Upper lobe of left lung (tissue), 6 donors: ENCODE data around the gene PDXK. TPM values are rescaled to one million over a fixed set of nuclear protein-coding genes. Genes with fewer than 3 reads are reported as not detected.

Source experiments
- ATAC-seq, 2 donors: fragments of 200-7000 bp; cut with Tn5 transposase; one replicate each; pipeline ENCODE4 v1.9.1; 2022; ENCODE audit warnings: mild to moderate bottlenecking in 2 of 2, moderate library complexity in 2 of 2; ENCODE audit not compliant: low FRiP score in 2 of 2
- DNase-seq, 2 donors: peaks; one replicate each; pipeline ENCODE4 v3.0.0-alpha.2; 2019 to 2020
- H3K27ac ChIP-seq, 4 donors: fragments of 200-600 bp; sonication (generic); one replicate each; pipeline ENCODE4 v1.5.1; 2016 to 2019
- H3K27me3 ChIP-seq, 4 donors: fragments of 200-600 bp; sonication (generic); one replicate each; pipeline ENCODE4 v1.5.1; 2017 to 2019
- H3K36me3 ChIP-seq, 4 donors: fragments of 200-600 bp; sonication (generic); one replicate each; pipeline ENCODE4 v1.5.1; 2016 to 2019
- H3K4me1 ChIP-seq, 4 donors: fragments of 200-600 bp; sonication (generic); one replicate each; pipeline ENCODE4 v1.5.1; 2018 to 2019
- H3K4me3 ChIP-seq, 4 donors: fragments of 200-600 bp; sonication (generic); one replicate each; pipeline ENCODE4 v1.5.1; 2017 to 2019; ENCODE audit warnings: mild to moderate bottlenecking in 2 of 4, moderate library complexity in 1 of 4
- H3K9me3 ChIP-seq, 4 donors: fragments of 200-600 bp; sonication (generic); one replicate each; pipeline ENCODE4 v1.5.1; 2018 to 2019
- EP300 ChIP-seq, 4 donors: sonication (generic); formaldehyde crosslinking; IDR thresholded peaks; one replicate each; pipeline ENCODE4 v1.5.1; 2017; ENCODE audit warnings: antibody characterized with exemption in 4 of 4, control low read depth in 2 of 4
- POLR2A ChIP-seq, 4 donors: fragments of 450-650 bp; IDR thresholded peaks; one replicate each; pipeline ENCODE4 v1.5.1; 2016 to 2017; ENCODE audit warnings: antibody characterized with exemption in 4 of 4, mild to moderate bottlenecking in 2 of 4
- POLR2AphosphoS5 ChIP-seq, 2 donors: sonication (generic); formaldehyde crosslinking; IDR thresholded peaks; one replicate each; pipeline ENCODE4 v1.5.1; 2017; ENCODE audit warnings: antibody characterized with exemption in 2 of 2
- WGBS, 2 donors: methylation state at CpG; one replicate each; pipeline ENCODE4 v1.1.5; 2017 to 2018; 5-methylcytosine and 5-hydroxymethylcytosine counted together
- total RNA-seq, 6 donors: library from RNA; depleted of rRNA in 4 of 6; stranded (reverse); fragments of >200 nt in 4 of 6; gene quantifications; one replicate each; pipeline versions ENCODE4 v1.1.0 to v1.2.1, GENCODE V29; 2016 to 2021
- TF ChIP-seq, protein P1 (sequence below), 6 experiments: fragments of 450-650 bp in 4 of 6; fragments of 200-600 bp in 2 of 6; sonication (generic) in 2 of 6; IDR thresholded peaks; one replicate each; pipeline ENCODE4 v1.5.1; 2016 to 2019; ENCODE audit warnings: antibody characterized with exemption in 6 of 6
- donor health status: DM: no; HTN: no; CAD: no; lungs with moderate emphysema.
- donor health status: DM: no; HTN: yes; CAD: no; lungs with severe emphysema.

The PDXK gene
- total RNA-seq, 6 donors from 2014 or later, result 105 to 301 (median 207) TPM

- WGBS, 2 donors, result 95 to 96% methylated on average over 37 to 42 of the region's 42 CpGs
- Histone ChIP-seq H3K27me3 (no peaks in the 10 kb centered on the region), H3K4me3 (no peak overlapping the region), H3K27ac (no peak overlapping the region), H3K4me1 (peaks cover 0 to 5% (median 0%) of the 10 kb centered on the region in 4 donors), H3K9me3 (no peaks in the 10 kb centered on the region), H3K36me3 (peaks cover 11 to 82% (median 75%) of the 10 kb centered on the region in 4 donors)
- ATAC-seq (no peak), DNase-seq (peak in 1 of 2 donors; percentile 63)
- TF ChIP-seq POLR2A (IDR thresholded peaks at IDR 0.05) (no peak), POLR2AphosphoS5 (IDR thresholded peaks at IDR 0.05) (no peak), EP300 (IDR thresholded peaks at IDR 0.05) (no peak)
- TF ChIP-seq, protein P1, sequence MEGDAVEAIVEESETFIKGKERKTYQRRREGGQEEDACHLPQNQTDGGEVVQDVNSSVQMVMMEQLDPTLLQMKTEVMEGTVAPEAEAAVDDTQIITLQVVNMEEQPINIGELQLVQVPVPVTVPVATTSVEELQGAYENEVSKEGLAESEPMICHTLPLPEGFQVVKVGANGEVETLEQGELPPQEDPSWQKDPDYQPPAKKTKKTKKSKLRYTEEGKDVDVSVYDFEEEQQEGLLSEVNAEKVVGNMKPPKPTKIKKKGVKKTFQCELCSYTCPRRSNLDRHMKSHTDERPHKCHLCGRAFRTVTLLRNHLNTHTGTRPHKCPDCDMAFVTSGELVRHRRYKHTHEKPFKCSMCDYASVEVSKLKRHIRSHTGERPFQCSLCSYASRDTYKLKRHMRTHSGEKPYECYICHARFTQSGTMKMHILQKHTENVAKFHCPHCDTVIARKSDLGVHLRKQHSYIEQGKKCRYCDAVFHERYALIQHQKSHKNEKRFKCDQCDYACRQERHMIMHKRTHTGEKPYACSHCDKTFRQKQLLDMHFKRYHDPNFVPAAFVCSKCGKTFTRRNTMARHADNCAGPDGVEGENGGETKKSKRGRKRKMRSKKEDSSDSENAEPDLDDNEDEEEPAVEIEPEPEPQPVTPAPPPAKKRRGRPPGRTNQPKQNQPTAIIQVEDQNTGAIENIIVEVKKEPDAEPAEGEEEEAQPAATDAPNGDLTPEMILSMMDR (IDR thresholded peaks at IDR 0.05), result no peak
Measured at GRCh38 chr21:43801006-43801783, 82.3 kb downstream of the PDXK start.

- ATAC-seq (no peak), DNase-seq (peak in 1 of 2 donors; percentile 52)
- WGBS, 2 donors, result 84 to 94% methylated on average over 14 of the region's 14 CpGs
- H3K36me3 ChIP-seq, result peaks cover 8 to 68% (median 60%) of the 10 kb centered on the region in 4 donors
- no peak overlapping the region for H3K27ac ChIP-seq
- H3K4me1 ChIP-seq, result peaks cover 0 to 5% (median 0%) of the 10 kb centered on the region in 4 donors
- H3K4me3 ChIP-seq, result no peak overlapping the region
- no peaks in the 10 kb centered on the region for H3K27me3 ChIP-seq
- TF ChIP-seq EP300 (IDR thresholded peaks at IDR 0.05) (no peak), POLR2AphosphoS5 (IDR thresholded peaks at IDR 0.05) (no peak), POLR2A (IDR thresholded peaks at IDR 0.05) (no peak)
- TF ChIP-seq, protein P1 (IDR thresholded peaks at IDR 0.05), result no peak
- no peaks in the 10 kb centered on the region for H3K9me3 ChIP-seq
Measured at GRCh38 chr21:43802713-43803313, 83.9 kb downstream of the PDXK start.

- no peaks in the 10 kb centered on the region for H3K9me3 ChIP-seq
- no peak overlapping the region for H3K27ac ChIP-seq
- peaks cover 6 to 59% (median 51%) of the 10 kb centered on the region in 4 donors for H3K36me3 ChIP-seq
- 91 to 92% methylated on average over 30 to 33 of the region's 33 CpGs for WGBS, 2 donors
- no peaks in the 10 kb centered on the region for H3K27me3 ChIP-seq
- DNase-seq (peak in 1 of 2 donors; percentile 77), ATAC-seq (no peak)
- H3K4me1 ChIP-seq, result peaks cover 0 to 5% (median 0%) of the 10 kb centered on the region in 4 donors
- TF ChIP-seq EP300 (IDR thresholded peaks at IDR 0.05) (no peak), POLR2A (IDR thresholded peaks at IDR 0.05) (no peak), POLR2AphosphoS5 (IDR thresholded peaks at IDR 0.05) (no peak)
- TF ChIP-seq, protein P1 (IDR thresholded peaks at IDR 0.05), result no peak
- H3K4me3 ChIP-seq, result no peak overlapping the region
Measured at GRCh38 chr21:43803558-43804300, 84.8 kb downstream of the PDXK start.

GRCh38 chr21:43805275-43805800 is 86.4 kb downstream of the PDXK start:
- Histone ChIP-seq H3K27ac (peak overlapping the region in 3 of 4 donors; percentile 21 to 70 (median 35)), H3K9me3 (no peaks in the 10 kb centered on the region), H3K27me3 (no peaks in the 10 kb centered on the region), H3K4me3 (no peak overlapping the region), H3K4me1 (peaks cover 0 to 6% (median 0%) of the 10 kb centered on the region in 4 donors), H3K36me3 (peaks cover 6 to 43% (median 36%) of the 10 kb centered on the region in 4 donors)
- no peak for ATAC-seq
- WGBS, 2 donors, result 66 to 69% methylated on average over 14 of the region's 14 CpGs
- DNase-seq, result peak in 1 of 2 donors; percentile 55
- TF ChIP-seq, protein P1 (IDR thresholded peaks at IDR 0.05), result no peak
- TF ChIP-seq EP300 (IDR thresholded peaks at IDR 0.05), result no peak
- TF ChIP-seq POLR2A (IDR thresholded peaks at IDR 0.05), result no peak
- no peak for TF ChIP-seq POLR2AphosphoS5 (IDR thresholded peaks at IDR 0.05)
